Measurements from ENCODE around the gene CLDN10.
"Not testable (repeated sequence)": the region's sequence is repeated elsewhere in the genome, so short reads cannot be mapped to it uniquely, and the experiment has no call there.

CLDN10 gene

DNA sequence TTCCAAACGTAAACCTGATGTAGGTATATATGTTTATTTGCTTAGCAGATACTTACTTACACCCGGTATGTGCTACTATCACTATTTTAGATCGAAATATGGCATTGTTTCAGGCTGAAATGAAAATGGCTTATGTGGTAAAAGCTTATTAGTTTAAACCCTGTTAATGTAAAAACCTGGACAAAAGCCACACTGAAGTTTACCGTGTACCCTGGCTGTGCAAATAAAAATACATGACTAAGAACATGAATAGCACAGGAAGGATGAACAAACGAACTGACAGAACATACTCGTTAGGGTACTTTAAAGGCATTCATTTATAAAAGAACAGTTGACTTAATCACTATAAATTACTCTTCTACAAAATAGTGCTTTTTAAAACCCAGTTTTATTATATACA lies 6.6 kb downstream of the CLDN10 start:
- Histone ChIP-seq H3K27me3 (ENCODE audit: insufficient read depth, poor library complexity, severe bottlenecking) (peaks cover 3% of the 10 kb centered on the region), H3K27ac (ENCODE audit: poor library complexity, severe bottlenecking) (no peak overlapping the region), H3K9me3 (ENCODE audit: severe bottlenecking) (no peaks in the 10 kb centered on the region), H3K4me1 (ENCODE audit: insufficient read depth, poor library complexity, severe bottlenecking) (peaks cover 9% of the 10 kb centered on the region), H3K36me3 (ENCODE audit: low read depth) (no peaks in the 10 kb centered on the region), H3K4me3 (ENCODE audit: severe bottlenecking) (no peak overlapping the region)
- TF ChIP-seq, protein P1, sequence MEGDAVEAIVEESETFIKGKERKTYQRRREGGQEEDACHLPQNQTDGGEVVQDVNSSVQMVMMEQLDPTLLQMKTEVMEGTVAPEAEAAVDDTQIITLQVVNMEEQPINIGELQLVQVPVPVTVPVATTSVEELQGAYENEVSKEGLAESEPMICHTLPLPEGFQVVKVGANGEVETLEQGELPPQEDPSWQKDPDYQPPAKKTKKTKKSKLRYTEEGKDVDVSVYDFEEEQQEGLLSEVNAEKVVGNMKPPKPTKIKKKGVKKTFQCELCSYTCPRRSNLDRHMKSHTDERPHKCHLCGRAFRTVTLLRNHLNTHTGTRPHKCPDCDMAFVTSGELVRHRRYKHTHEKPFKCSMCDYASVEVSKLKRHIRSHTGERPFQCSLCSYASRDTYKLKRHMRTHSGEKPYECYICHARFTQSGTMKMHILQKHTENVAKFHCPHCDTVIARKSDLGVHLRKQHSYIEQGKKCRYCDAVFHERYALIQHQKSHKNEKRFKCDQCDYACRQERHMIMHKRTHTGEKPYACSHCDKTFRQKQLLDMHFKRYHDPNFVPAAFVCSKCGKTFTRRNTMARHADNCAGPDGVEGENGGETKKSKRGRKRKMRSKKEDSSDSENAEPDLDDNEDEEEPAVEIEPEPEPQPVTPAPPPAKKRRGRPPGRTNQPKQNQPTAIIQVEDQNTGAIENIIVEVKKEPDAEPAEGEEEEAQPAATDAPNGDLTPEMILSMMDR (IDR thresholded peaks at IDR 0.05; ENCODE audit: poor library complexity, severe bottlenecking) = no peak
- DNase-seq (ENCODE audit: low spot score) (no peak), ATAC-seq (ENCODE audit: low read depth) (peak; percentile 88)

DNA sequence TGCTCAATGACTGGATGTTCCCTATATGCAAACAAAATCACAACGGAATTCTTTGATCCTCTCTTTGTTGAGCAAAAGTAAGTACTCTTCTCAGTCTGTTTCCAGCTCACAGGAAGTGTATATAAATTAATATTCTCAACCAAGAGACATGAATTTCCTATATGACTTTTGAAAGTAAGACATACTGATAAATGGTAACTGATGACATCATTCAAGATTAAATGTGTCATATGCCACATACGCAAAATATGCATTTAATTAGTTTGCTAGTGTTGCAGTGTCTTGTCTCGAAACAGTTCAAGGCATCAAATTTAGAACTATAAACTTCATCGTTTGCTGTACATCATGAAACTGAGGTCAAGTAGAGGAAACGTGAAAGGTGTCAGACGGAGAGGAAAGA lies 7.9 kb downstream of the CLDN10 start:
- H3K4me1 ChIP-seq (ENCODE audit: insufficient read depth, poor library complexity, severe bottlenecking) = peaks cover 15% of the 10 kb centered on the region
- H3K27ac ChIP-seq (ENCODE audit: poor library complexity, severe bottlenecking) = no peak overlapping the region
- DNase-seq (ENCODE audit: low spot score) (no peak), ATAC-seq (ENCODE audit: low read depth) (no peak)
- H3K4me3 ChIP-seq (ENCODE audit: severe bottlenecking) = no peak overlapping the region
- no peaks in the 10 kb centered on the region for H3K27me3 ChIP-seq (ENCODE audit: insufficient read depth, poor library complexity, severe bottlenecking)
- no peaks in the 10 kb centered on the region for H3K36me3 ChIP-seq (ENCODE audit: low read depth)
- TF ChIP-seq, protein P1 (IDR thresholded peaks at IDR 0.05; ENCODE audit: poor library complexity, severe bottlenecking) = no peak
- no peaks in the 10 kb centered on the region for H3K9me3 ChIP-seq (ENCODE audit: severe bottlenecking)

DNA sequence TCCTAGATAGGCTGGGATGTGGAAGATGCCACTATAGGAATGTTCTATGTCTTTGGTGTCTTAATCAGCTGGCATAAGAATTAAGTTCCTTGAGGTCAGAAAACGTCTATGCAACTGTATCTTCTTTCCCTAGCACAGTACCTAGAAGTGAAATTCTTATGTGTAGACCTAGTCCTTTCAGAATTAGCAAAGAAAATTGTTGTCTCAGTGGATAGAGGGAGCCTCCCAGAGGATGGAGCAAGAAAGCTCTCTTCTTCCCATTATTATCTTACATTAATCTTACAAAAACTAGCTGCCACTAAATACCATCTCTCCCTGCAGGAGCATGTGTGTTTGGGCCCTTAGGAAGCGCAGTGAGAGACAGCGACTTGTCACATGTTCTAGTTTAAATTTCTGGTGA lies 11.6 kb downstream of the CLDN10 start:
- 0 out of 3 replicates have a peak, but pooled peaks have one; percentile 23 for ATAC-seq (ENCODE audit: low read depth)
- no peak overlapping the region for H3K4me3 ChIP-seq (ENCODE audit: severe bottlenecking)
- no peak for DNase-seq (ENCODE audit: low spot score)
- H3K27me3 ChIP-seq (ENCODE audit: insufficient read depth, poor library complexity, severe bottlenecking) = no peaks in the 10 kb centered on the region
- H3K4me1 ChIP-seq (ENCODE audit: insufficient read depth, poor library complexity, severe bottlenecking) = peaks cover 11% of the 10 kb centered on the region
- TF ChIP-seq, protein P1 (IDR thresholded peaks at IDR 0.05; ENCODE audit: poor library complexity, severe bottlenecking) = peak; percentile 24
- no peaks in the 10 kb centered on the region for H3K9me3 ChIP-seq (ENCODE audit: severe bottlenecking)
- no peak overlapping the region for H3K27ac ChIP-seq (ENCODE audit: poor library complexity, severe bottlenecking)
- no peaks in the 10 kb centered on the region for H3K36me3 ChIP-seq (ENCODE audit: low read depth)

DNA sequence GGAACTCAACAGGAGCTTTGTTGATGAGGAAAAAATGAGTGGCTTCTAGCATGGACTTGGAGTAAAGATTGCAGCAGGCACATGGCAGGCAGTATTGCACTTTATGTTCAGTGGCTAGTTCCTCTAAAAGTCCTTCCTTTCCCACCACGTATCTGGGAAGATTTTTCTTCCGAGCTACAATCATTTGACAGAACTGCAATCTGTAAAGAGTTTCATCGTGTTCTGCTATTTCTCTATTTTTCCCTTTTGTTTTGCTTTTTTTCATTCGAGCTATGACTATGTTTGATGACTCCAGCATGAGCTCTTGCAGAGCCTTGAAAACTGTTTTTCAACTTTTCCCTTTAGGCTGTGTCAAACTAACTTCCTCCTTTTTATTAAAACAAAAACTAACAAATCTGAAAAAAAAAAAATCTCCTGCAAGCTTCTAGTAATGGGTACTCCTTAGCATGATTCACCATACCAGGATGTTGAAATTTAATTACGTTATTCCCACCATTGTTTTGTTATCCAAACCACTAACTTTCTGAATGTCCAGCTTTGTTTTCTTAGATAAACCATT lies 12.3 kb downstream of the CLDN10 start:
- H3K27ac ChIP-seq (ENCODE audit: poor library complexity, severe bottlenecking) = no peak overlapping the region
- H3K4me1 ChIP-seq (ENCODE audit: insufficient read depth, poor library complexity, severe bottlenecking) = peaks cover 6% of the 10 kb centered on the region
- H3K4me3 ChIP-seq (ENCODE audit: severe bottlenecking) = no peak overlapping the region
- ATAC-seq (ENCODE audit: low read depth) (peak; percentile 77), DNase-seq (ENCODE audit: low spot score) (no peak)
- no peaks in the 10 kb centered on the region for H3K27me3 ChIP-seq (ENCODE audit: insufficient read depth, poor library complexity, severe bottlenecking)
- TF ChIP-seq, protein P1 (IDR thresholded peaks at IDR 0.05; ENCODE audit: poor library complexity, severe bottlenecking) = no peak
- H3K9me3 ChIP-seq (ENCODE audit: severe bottlenecking) = no peaks in the 10 kb centered on the region
- no peaks in the 10 kb centered on the region for H3K36me3 ChIP-seq (ENCODE audit: low read depth)

DNA sequence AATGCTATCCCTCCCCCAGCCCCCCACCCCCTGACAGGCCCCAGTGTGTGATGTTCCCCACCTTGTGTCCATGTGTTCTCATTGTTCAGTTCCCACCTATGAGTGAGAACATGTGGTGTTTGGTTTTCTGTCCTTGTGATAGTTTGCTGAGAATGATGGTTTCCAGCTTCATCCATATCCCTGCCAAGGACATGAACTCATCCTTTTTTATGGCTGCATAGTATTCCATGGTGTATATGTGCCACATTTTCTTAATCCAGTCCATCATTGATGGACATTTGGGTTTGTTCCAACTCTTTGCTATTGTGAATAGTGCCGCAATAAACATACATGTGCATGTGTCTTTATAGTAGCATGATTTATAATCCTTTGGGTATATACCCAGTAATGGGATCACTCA lies 13.2 kb downstream of the CLDN10 start:
- H3K36me3 ChIP-seq (ENCODE audit: low read depth); H3K4me1 ChIP-seq (ENCODE audit: insufficient read depth, poor library complexity, severe bottlenecking); H3K4me3 ChIP-seq (ENCODE audit: severe bottlenecking); ATAC-seq (ENCODE audit: low read depth); H3K9me3 ChIP-seq (ENCODE audit: severe bottlenecking); H3K27ac ChIP-seq (ENCODE audit: poor library complexity, severe bottlenecking); DNase-seq (ENCODE audit: low spot score); H3K27me3 ChIP-seq (ENCODE audit: insufficient read depth, poor library complexity, severe bottlenecking): not testable (repeated sequence)

Measured in RWPE2 (cell line).